ENCODE measurements around the gene TCHP. TPM values are rescaled to one million over a fixed set of nuclear protein-coding genes. Genes with fewer than 3 reads are reported as not detected.

TCHP gene
- total RNA-seq = 8.3 and 8.9 TPM in 2 replicates

DNA sequence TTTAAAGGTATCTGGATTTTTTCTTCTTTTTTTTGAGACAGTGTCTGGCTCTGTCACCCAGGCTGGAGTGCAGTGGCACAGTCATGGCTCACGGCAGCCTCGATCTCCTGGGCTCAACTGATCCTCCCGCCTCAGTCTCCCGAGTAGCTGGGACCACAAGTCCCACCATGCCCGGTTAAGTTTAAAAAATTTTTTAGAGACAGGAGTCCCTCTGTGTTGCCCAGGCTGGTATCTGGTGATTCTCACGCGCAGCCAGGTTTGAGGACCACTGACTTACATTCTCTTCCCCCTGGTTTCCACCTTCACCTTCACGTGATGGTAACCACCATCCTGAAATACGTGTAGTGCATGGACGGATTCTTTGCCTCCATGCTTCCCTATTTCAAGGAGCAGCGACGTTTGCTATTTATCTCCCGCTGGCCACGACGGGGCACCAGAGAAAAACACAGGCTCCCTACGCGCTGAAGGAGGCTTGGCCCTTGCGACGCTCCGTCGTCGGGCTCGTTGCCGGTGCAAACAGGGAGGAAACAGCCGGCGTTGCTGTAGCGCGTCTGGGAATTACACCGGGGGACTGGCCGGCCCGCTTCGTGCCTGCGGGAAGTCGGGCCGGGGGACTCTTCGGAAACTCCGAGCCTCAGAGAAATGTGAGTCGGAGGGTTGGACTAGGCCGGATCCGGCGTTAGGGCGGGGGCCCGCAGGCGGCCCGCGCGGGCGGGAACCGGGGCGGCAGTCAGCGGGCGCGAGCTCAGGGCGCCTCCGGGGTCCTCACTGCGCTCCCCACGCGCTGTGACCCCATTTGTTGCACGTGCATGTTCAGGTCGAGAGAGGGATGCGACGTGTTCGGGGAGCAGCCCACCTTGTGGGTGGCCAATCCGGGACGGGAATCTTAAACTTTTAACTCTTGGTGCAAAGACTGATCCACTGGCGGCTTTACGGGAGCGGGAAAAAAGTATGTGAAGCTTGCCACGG, at the start of gene TCHP:
Gene TCHP (plus strand): TSS at position 492 of the 969 bp plus-strand sequence. CDS start 2,753 bp downstream, outside the sequence.

DNA sequence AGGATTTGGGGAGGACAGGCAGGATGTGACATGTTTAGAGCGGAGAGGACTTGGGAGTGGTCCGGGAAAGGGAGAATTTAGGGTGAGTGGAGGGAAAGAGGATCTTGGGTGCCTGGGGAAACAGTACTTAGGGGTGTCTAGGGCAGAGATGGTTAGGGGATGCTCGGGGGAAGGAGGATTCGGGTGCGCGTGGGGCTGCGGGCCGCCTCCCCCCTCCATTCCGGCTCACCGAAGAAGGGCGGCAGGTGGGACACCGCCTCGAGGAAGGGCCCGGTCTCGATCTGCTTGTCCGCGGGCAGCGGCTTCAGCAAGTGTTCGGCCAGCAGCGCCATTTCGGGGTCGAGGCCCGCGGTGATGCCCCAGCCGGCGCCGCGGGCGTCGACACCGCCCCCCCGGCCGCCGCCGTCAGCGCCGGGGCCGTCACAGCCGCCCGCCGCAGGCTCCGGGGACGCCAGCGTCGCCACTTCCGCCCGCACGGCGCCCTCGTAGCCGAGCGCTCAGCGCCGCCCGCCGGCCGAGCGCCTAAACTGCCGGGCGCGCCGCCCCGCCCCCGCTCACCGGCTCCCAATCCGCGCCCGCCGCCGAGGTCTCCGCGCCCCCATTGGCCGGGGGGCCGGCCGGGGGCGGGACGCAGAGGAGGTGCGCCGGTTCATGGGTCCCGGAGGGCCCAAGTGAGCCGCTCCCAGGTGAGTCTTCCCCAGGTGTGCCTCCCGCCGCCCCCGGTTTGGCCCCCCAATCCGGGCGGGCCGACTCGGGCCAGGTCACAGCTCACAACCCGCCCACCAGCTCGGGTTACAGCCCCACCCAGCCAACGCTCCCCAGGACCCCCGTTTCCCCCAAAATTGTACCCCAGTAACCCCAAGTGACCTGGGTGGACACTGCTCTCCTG, 19.8 kb upstream of the TCHP start, which contains the start of gene GLTP:
Gene GLTP (minus strand): TSS at position 499 of the 889 bp plus-strand sequence. CDS start 167 bp downstream, at position 332.

Small RNA genes lying within 50 kb of the gene (small RNA-seq; reads per million reads assigned to genes)
- not detected for gene RN7SL441P

Other genes with a start within 250 kb of the TCHP start
- gene FAM222A, start 186.4 kb upstream of the TCHP start, total RNA-seq = under 0.01 and 0.16 TPM in 2 replicates
- gene TRPV4, start 66.9 kb upstream of the TCHP start, total RNA-seq = 1.5 and 1.8 TPM in 2 replicates
- gene GLTP, start 19.7 kb upstream of the TCHP start, total RNA-seq = 47.2 and 56.3 TPM in 2 replicates
- gene GIT2, start 96.1 kb downstream of the TCHP start, total RNA-seq = 48.2 and 52.3 TPM in 2 replicates
- 228 and 276 TPM in 2 replicates for gene ANKRD13A, start 99.2 kb downstream of the TCHP start, total RNA-seq
- 3.0 and 5.5 TPM in 2 replicates for gene C12orf76, start 148.2 kb downstream of the TCHP start, total RNA-seq
- gene IFT81, start 224.1 kb downstream of the TCHP start, total RNA-seq = 19.8 and 24.8 TPM in 2 replicates